ENCODE results near the gene CDO1. TPM values are rescaled to one million over a fixed set of nuclear protein-coding genes. Genes with fewer than 3 reads are reported as not detected.
A peak's percentile ranks its signal among the peaks of the same experiment; 100 is the strongest.

The CDO1 gene
- total RNA-seq, 1 donor from 2014 or later, result 21.9 TPM

GRCh38 chr5:115775999-115776398 is 40.5 kb downstream of the CDO1 start:
- no peak overlapping the region for H2AFZ ChIP-seq (replicated peaks)
- no peak for DNase-seq (ENCODE audit: low spot score)
- no peak overlapping the region for H3K4me2 ChIP-seq
- no peak overlapping the region for H3K9ac ChIP-seq
- no peaks in the 10 kb centered on the region for H3K4me1 ChIP-seq
- Mint-ChIP-seq H3K27ac (no peak overlapping the region), H3K4me1 (peaks cover 8% of the 10 kb centered on the region), H3K27me3 (ENCODE audit: insufficient read depth, low read depth) (no peaks in the 10 kb centered on the region), H3K9me3 (no peaks in the 10 kb centered on the region), H3K36me3 (no peaks in the 10 kb centered on the region), H3K4me3 (no peak overlapping the region)
- H4K20me1 ChIP-seq (ENCODE audit: low read depth), result no peaks in the 10 kb centered on the region
- H3K27ac ChIP-seq, result no peak overlapping the region
- no peak overlapping the region for H3K4me3 ChIP-seq
- H3K27me3 ChIP-seq, result no peaks in the 10 kb centered on the region
- H3K9me3 ChIP-seq (ENCODE audit: low read depth), result no peaks in the 10 kb centered on the region
- H3F3A ChIP-seq (ENCODE audit: low read depth), result no peaks in the 10 kb centered on the region
- H3K79me2 ChIP-seq (ENCODE audit: low read depth), result no peaks in the 10 kb centered on the region
- TF ChIP-seq EZH2phosphoT487 (IDR thresholded peaks at IDR 0.05), result no peak
- no peak for TF ChIP-seq EZH2 (IDR thresholded peaks at IDR 0.05)
- TF ChIP-seq CTCF (IDR thresholded peaks at IDR 0.05), result no peak
- no peaks in the 10 kb centered on the region for H3K36me3 ChIP-seq

GRCh38 chr5:115774684-115775083 is 41.8 kb downstream of the CDO1 start:
- no peaks in the 10 kb centered on the region for H3K9me3 Mint-ChIP-seq
- Histone ChIP-seq H3K36me3 (no peaks in the 10 kb centered on the region), H3K27ac (no peak overlapping the region), H3K9me3 (ENCODE audit: low read depth) (no peaks in the 10 kb centered on the region), H3K9ac (no peak overlapping the region), H3K4me2 (no peak overlapping the region), H2AFZ (replicated peaks) (no peak overlapping the region), H3K79me2 (ENCODE audit: low read depth) (no peaks in the 10 kb centered on the region), H3F3A (ENCODE audit: low read depth) (no peaks in the 10 kb centered on the region), H4K20me1 (ENCODE audit: low read depth) (no peaks in the 10 kb centered on the region), H3K4me3 (no peak overlapping the region), H3K4me1 (no peaks in the 10 kb centered on the region), H3K27me3 (no peaks in the 10 kb centered on the region)
- H3K36me3 Mint-ChIP-seq, result no peaks in the 10 kb centered on the region
- no peak for DNase-seq (ENCODE audit: low spot score)
- peaks cover 8% of the 10 kb centered on the region for H3K4me1 Mint-ChIP-seq
- H3K4me3 Mint-ChIP-seq, result no peak overlapping the region
- no peak overlapping the region for H3K27ac Mint-ChIP-seq
- TF ChIP-seq EZH2phosphoT487 (IDR thresholded peaks at IDR 0.05) (no peak), CTCF (IDR thresholded peaks at IDR 0.05) (no peak), EZH2 (IDR thresholded peaks at IDR 0.05) (no peak)
- peaks cover 4% of the 10 kb centered on the region for H3K27me3 Mint-ChIP-seq (ENCODE audit: insufficient read depth, low read depth)

GRCh38 chr5:115772731-115773475 is 43.6 kb downstream of the CDO1 start:
- Histone ChIP-seq H3K27me3 (no peaks in the 10 kb centered on the region), H3K36me3 (no peaks in the 10 kb centered on the region), H3F3A (ENCODE audit: low read depth) (no peaks in the 10 kb centered on the region), H2AFZ (replicated peaks) (peak overlapping the region; percentile 46), H3K4me3 (no peak overlapping the region), H3K79me2 (ENCODE audit: low read depth) (no peaks in the 10 kb centered on the region), H3K9ac (no peak overlapping the region), H3K27ac (no peak overlapping the region), H3K4me2 (no peak overlapping the region), H3K9me3 (ENCODE audit: low read depth) (no peaks in the 10 kb centered on the region), H4K20me1 (ENCODE audit: low read depth) (no peaks in the 10 kb centered on the region), H3K4me1 (no peaks in the 10 kb centered on the region)
- Mint-ChIP-seq H3K27me3 (ENCODE audit: insufficient read depth, low read depth) (peaks cover 5% of the 10 kb centered on the region), H3K4me3 (no peak overlapping the region), H3K4me1 (peaks cover 8% of the 10 kb centered on the region), H3K36me3 (no peaks in the 10 kb centered on the region), H3K27ac (no peak overlapping the region), H3K9me3 (no peaks in the 10 kb centered on the region)
- TF ChIP-seq EZH2phosphoT487 (IDR thresholded peaks at IDR 0.05), result no peak
- no peak for TF ChIP-seq EZH2 (IDR thresholded peaks at IDR 0.05)
- TF ChIP-seq CTCF (IDR thresholded peaks at IDR 0.05), result no peak
- DNase-seq (ENCODE audit: low spot score), result peak; percentile 13
